Inferior parietal cortex (tissue), 1 donor: ENCODE results near the gene PACSIN2.
"Not testable (repeated sequence)": the region's sequence is repeated elsewhere in the genome, so short reads cannot be mapped to it uniquely, and the experiment has no call there.

Source experiments
- DNase-seq: peaks from one replicate; pipeline ENCODE4 v3.0.0-alpha.2; 2016; ENCODE audit errors: extremely low spot score

Gene PACSIN2

GRCh38 chr22:43014869-43015676 lies at the start of gene PACSIN2:
Gene PACSIN2 (minus strand): TSS chr22:43015149. CDS start chr22:42912080, 103,069 bp downstream.
- peak; percentile 98 for DNase-seq

- DNase-seq, result no peak
Observed at GRCh38 chr22:43060183-43060582, 45.2 kb upstream of the PACSIN2 start.

GRCh38 chr22:43057641-43058040 lies 42.7 kb upstream of the PACSIN2 start:
- DNase-seq, result no peak

GRCh38 chr22:43053176-43053575 lies 38.2 kb upstream of the PACSIN2 start:
- no peak for DNase-seq

- no peak for DNase-seq
Observed at GRCh38 chr22:43050995-43051394, 36.0 kb upstream of the PACSIN2 start.

- no peak for DNase-seq
Observed at GRCh38 chr22:43047605-43048004, 32.7 kb upstream of the PACSIN2 start.

GRCh38 chr22:43044290-43044712 lies 29.4 kb upstream of the PACSIN2 start:
- peak; percentile 5 for DNase-seq

GRCh38 chr22:43042101-43042780 lies 27.3 kb upstream of the PACSIN2 start:
- no peak for DNase-seq

- no peak for DNase-seq
Observed at GRCh38 chr22:43039800-43040199, 24.9 kb upstream of the PACSIN2 start.

GRCh38 chr22:43038325-43038724 lies 23.4 kb upstream of the PACSIN2 start:
- no peak for DNase-seq

GRCh38 chr22:43036282-43036829 lies 21.4 kb upstream of the PACSIN2 start:
- DNase-seq, result no peak

GRCh38 chr22:43035250-43035649 lies 20.3 kb upstream of the PACSIN2 start:
- no peak for DNase-seq

- DNase-seq, result no peak
Observed at GRCh38 chr22:43031617-43032016, 16.7 kb upstream of the PACSIN2 start.

GRCh38 chr22:43018615-43019014 lies 3.7 kb upstream of the PACSIN2 start:
- DNase-seq, result no peak

- no peak for DNase-seq
Observed at GRCh38 chr22:43017525-43018460, 2.8 kb upstream of the PACSIN2 start.

- DNase-seq, result not testable (repeated sequence)
Observed at GRCh38 chr22:43016150-43016549, 1.2 kb upstream of the PACSIN2 start.

- DNase-seq, result no peak
Observed at GRCh38 chr22:43015677-43016042, 711 bp upstream of the PACSIN2 start.

GRCh38 chr22:43014316-43014868 lies 557 bp downstream of the PACSIN2 start:
- no peak for DNase-seq

- DNase-seq, result no peak
Observed at GRCh38 chr22:43013355-43014315, 1.3 kb downstream of the PACSIN2 start.

GRCh38 chr22:43012390-43012789 lies 2.6 kb downstream of the PACSIN2 start:
- no peak for DNase-seq
